Anterior cingulate cortex (tissue), 58 donors: ENCODE measurements around the gene PREP.

Experiments used
- DNase-seq, 58 donors: peaks; one replicate each; lab custom pipeline; 2025; lab: John Stamatoyannopoulos, UW

The PREP gene

DNA sequence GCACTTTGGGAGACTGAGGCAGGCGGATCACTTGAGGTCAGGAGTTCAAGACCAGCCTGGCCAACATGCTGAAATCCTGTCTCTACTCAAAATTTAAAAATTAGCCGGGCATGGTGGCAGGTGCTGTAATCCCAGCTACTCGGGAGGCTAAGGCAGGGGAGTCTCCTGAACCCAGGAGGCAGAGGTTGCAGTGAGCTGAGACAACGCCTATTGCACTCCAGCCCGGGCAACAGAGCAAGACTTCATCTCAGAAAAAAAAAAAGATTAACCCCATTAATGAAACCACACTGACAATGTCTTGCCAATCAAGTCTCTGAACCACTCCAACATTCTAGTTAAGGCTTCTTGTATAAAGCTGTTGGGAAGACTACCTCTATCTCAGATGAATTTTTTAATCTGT is 4.0 kb downstream of the PREP start:
- DNase-seq, result no peak

DNA sequence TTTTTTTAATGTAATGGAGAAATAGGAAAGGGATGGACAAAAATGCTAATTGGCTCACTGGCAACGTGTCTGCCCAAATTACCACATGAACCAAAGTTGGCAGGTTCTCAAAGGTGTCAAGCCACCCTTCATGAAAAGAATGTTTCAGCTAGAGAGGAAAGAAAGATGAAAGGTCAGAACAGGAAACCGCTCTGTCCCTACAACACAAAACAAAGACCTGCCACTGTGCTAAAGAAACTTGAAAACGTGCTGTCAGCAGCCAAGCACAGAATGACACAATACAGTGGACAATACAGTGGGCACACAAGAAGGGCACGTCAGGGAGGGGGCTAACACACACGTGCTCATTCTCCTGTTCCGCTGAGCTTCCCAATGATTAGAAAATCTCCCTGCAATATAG is 4.9 kb downstream of the PREP start:
- DNase-seq, result peak in 11 of 58 donors; percentile 1 to 49 (median 12)

DNA sequence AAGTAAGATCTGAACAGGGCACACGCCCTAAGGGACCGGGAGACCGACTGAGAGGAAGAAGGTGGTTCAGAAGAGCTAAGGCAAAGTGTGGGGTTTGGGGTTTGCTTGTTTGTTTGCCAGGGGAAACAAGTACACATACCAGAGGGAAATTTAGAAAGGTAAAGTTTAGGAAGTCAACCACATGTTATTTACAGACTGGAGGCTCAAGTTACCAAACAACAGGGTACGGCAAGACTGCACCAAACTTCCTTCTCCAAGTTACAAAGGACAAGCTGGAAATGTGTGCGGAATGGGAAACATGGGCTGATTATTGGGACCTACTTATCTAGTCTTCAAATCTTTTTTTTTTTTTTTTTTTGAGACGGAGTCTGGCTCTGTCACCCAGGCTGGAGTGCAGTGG is 11.2 kb downstream of the PREP start:
- DNase-seq, result no peak

DNA sequence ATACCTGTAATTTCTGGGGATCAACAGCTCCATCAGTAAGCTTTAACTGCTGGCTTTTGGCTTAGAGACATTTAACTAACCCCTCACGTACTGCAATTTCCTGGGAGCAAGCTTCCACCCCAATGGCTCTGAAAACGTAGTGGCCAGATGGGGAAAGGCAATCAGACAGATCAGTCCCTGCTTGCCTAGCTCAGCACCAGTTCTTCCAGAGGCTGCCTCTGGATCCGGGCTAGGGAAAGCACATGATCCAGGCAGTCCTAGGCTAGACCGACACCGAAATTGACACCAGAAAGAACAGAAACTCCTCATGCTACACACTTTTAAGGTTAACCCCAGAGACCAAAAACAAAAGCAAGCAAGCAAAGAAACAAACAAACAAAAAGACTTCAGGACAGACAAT is 13.3 kb downstream of the PREP start:
- peak in 7 of 58 donors; percentile 6 to 27 (median 12) for DNase-seq

DNA sequence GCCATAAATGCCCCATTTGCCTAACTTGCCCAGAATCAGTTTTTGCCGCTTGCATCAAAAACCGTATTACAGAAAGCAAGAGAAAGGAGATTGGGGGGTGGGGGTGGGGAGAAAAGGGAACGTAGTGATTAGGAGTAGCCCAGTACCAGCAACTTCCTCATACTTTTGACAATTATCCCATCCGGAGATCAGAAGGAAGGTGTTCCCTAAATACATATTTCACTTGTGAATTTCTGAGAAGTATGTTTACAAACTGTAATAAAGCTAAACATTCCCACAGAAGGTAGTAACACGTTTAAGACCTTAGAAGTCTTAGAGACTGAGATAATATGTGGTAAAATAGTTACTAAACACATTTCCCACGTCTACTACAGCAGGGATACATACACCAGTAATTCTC is 14.5 kb downstream of the PREP start:
- DNase-seq, result no peak

DNA sequence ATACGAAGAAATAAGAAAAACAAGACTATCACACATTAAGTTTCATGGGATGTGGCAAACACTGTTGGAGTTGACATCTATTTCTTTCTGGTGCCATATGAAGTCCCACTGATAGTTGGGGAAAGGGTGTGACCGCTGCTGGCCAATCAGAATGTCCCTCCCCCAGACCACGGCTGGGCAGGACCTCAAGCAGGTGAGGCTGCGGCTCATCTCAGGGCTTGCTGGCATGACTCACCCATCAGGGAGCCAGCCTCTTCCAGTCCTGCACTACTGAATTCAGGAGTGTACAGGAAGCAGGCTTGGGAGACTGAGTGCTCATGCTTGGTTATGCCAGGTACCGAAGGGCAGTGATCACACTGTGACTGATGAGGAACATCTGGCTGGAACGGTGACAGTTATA is 18.9 kb downstream of the PREP start:
- DNase-seq, result no peak

DNA sequence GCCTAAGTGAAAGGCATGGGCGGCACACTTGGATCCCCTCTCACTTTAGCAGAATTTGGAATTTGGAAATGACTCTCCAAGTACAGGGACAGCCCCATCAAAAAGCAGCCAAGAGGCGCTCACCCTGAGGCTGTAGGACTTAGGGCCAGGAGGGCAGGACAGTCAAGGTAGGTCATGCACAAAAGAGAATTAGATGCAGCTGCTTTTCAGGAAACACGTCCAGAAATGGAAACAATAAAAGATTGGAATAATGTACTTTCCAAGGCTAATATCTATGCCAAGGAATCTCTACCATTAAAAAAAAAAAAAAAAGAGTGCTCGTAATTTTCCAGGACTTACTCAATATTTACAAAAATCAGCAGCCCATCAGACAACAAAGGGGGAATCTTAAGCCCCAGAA is 19.9 kb downstream of the PREP start:
- no peak for DNase-seq

DNA sequence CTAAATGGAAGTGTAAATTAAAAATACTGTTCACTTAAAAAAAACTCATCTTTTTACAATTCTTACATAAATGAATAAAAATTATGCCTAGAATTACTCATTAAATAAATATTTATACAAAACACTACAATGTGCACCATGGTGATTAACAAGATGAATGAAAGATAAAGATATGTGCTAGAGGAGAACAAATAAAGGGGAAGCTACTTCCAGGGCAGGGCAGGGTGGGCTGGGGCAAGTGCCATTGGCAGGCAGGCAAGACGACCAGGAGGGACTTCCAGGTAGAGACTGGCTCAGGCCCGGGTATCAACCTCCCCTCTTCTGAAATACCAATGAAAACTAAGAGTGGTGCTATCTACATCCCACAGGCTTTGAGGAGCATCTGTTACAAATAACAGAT is 20.4 kb downstream of the PREP start:
- DNase-seq, result no peak

DNA sequence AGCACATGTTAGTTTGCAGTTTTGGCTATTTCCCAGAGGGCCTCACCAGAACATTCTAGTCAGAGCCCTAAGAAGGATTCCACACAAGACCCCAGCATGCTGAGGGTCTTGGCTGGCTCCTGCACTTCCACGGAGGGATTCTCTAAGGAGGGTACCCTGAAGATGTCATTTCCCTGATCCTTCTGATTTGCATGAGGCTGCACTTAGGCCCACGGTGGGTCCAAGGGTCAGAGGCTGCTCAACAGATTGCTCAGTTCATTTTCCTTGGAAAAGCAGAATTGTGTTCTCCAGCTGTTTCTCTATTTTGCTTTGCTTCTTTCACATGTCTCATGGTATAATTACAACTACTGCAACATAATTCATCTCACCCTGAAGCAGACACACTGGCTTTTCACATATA is 22.2 kb downstream of the PREP start:
- DNase-seq, result no peak

DNA sequence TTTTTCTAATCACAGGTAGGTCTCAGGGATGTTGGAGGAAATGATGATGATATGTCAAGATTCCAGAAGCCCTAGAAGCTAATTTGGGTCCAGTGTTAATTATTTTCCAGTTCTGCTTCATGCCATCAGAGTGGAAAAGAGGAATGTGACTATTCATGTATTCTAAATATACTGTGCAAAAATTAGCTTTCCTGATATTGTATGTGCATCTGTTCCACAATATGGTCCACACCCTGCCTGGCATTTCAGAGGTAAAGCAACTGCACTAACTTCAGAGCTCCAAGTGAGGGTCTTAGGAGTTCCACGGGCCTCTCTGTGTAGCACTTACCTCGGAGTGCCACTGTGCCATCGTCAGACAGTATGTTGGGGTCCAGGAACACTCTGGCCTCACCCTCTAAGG is 27.1 kb downstream of the PREP start:
- no peak for DNase-seq

DNA sequence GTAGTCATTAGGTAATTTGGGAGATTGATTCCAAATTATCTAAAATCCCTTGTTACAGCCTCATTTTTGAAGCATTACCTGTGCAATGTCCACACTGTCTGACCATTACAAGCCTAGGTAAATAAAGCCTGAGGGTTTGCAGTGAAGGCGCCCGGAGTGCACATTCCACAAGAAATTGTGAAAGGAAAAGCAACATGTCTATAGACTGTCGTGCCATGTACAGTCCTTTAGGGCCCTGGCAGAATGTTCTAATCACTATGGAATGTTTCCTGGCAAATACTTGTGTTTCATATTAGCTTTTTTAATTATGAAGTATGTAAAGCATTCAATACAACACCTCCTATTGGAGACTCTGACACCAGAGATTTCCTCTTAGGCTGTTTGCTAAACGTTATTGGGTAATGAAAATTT is 28.9 kb downstream of the PREP start:
- no peak for DNase-seq

DNA sequence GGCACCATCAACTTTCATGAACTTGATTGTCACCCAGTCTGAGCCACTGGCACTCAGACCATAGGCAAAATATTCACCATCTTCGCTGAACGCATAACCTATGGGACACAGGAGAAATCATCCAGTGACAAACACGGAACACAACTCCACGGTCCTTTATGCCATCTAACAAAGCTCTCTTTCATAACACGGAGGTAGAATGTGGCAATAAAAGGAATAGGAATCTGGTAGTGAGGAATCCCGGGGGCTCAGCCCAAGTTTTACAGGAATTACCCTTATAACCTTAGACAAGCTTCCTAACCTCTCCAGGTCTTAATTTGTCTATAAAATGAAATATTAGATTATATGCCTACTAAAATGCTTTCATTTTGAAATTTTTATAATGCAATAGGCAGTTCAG is 29.4 kb downstream of the PREP start:
- DNase-seq, result no peak

DNA sequence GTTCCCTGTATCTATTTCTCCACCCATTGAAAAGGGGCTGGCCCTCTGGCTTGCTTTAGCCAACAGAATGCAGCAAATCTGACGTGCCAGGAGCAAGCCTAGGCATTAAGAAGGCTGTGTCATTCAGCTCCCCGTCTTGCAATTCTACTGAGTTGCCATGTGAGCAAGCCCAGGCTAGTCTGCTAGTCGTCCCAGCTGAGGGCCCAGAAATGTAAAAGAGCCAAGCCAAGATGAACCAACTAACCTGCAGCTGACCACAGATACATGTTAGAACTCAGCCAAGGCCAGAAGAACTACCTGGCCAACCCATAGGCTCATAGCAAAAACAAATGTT is 30.1 kb downstream of the PREP start:
- no peak for DNase-seq

DNA sequence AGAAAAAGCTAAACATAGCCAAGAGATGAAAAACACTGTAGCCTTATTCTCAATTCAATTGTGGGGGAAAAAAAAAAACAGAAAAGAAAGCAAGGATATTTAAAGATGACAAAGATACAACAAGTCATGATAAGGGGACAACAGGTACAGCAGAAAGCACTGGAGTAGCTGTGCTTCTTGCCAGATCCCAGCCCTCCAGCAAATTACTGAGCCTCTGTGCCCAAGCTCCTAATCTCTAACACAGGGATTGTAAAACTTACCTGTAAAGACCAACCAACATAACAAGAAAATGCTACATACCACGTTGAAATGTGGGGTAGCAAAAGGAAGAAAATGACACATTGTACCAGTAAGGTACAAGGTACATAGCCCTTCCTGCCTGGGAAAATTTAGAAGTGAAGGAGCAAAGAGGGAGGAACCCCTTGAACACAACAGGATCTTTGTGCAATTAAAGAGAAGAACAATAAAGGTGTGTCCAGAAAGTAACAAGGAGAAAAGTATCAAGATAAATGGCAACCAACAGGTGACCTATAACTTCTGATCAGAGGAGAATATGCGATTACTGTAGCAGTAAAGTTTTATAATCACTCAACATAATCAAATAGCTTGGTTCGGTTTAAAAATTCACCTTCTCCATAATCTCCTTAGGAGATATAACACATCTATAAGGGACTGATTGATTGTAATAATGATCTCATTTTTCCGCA is 30.6 kb downstream of the PREP start:
- DNase-seq, result no peak

DNA sequence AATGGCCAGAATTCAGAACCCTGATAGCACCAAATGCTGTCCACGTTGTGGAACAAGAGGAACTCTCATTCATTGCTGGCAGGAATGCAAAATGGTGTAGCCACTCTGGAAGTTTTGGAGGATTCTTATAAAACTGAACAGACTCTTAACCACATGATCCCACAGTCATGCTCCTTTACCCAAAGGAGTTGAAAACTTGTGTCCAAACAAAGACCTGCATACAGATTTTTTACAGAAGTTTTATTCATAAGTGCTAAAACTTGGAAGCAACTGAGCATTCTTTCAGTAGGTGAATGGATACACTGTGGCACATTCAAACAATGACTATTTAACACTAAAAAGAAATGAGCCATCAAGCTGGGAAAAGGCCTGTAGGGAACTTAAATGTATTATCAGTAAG is 32.5 kb downstream of the PREP start:
- DNase-seq, result no peak

DNA sequence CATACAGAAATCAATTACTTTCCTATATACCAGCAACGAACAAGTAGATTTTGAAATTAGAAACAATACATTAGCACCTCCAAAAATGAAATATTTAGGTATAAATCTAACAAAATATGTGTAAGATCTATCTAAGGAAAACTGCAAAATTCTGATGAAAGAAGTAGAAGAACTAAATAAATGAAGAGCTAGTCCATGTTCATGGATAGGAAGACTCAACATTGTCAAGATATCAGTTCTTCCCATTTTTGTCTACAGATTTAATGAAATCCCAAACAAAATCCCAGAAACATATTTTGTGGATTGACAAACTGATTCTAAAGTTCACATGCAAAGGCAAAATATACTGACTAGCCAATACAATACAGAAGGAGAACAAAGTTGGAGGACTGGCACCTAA is 33.7 kb downstream of the PREP start:
- no peak for DNase-seq

DNA sequence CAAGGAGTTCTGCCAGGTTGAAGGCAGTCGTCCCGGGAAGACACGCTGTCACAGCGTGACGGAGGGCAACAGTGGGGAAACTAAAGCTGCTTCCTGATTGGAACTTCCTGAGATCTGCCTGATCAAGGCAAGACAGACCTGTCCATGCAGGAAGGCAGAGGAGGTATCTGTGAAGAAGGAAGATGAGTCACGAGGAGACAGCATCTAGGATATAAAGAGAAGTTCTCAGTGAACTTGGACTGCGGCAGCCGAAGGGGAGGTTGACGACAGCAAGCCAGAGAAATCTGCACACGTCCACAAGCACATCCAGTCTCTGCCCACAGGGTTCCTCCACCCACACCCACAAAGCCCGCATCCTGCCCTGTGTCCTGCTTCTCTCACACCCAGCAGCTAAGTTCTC is 38.6 kb downstream of the PREP start:
- DNase-seq, result peak in 19 of 58 donors; percentile 5 to 65 (median 30)

DNA sequence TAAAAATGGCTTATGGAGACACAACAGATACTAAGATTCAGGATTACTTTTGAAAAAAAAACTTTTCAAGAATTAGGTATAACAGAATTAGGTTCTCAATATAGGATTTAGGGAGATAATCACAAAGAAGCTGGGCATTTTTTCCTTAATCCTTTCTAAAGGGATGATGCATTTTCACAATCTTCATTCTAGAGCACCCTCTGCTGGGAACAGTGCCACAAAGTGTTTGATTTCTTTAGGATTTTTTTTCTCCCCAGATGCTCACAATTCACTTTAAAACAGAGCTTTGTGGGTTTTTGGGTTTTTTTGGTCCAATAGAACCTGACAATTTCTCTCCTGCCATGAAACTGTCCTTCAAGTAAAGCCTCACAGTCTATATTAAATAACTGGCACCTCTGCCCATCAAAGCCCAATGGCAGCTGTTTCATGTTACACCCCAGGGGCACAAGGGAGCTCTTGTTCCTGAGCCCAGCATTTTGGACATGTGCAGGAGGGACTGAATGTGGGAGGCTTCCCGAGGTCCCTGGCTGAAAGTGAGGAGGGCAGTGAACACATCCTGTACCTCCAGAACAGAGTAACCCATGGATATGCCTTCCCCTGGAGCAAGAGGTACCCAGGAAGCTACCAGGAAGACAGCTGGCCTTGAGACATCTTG is 39.7 kb downstream of the PREP start:
- DNase-seq, result peak in 6 of 58 donors; percentile 8 to 27 (median 10)

DNA sequence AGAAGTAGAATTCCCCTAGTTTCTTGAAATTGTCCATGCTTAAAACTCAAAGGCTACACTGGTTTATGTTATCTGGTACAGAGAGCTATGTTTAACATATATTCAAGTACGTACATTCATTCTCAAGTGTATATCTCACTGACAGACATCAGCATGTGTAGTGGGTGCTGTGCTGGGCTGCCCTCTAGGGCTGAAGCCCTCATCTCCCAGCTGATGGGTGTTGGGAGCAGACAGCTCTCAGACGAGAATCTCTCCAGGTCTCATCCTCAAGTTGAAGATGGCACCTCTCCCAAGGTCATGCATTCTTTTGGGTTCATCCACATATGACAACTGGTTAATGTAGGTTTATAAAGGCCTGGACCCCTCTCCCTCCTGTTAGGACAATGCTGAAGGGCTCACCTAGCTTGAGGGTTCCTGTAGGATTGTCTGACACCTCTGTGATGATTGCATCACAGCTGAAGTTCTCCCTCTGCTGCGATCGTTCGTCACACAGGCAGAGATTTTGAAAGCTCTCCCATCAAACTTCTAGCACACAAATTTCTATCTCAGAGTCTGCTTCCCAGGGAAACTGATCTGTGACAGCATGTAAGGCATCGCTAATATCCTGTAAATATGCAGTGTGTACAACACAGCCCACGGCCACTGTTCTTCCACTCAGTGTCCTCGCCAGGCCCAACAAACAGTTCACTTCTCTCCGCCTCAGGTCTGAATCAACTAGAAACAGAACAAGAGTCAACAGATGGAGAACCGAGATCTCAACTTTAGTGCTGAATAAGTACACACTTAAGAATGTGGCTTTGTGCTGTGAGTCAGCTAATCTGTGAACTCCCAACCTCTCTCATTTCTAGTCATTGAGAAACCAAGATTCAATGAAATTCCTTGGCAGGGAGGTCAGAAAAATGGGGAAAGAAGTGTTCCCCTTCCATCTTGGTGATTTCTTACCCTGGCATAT is 43.2 kb downstream of the PREP start:
- no peak for DNase-seq

DNA sequence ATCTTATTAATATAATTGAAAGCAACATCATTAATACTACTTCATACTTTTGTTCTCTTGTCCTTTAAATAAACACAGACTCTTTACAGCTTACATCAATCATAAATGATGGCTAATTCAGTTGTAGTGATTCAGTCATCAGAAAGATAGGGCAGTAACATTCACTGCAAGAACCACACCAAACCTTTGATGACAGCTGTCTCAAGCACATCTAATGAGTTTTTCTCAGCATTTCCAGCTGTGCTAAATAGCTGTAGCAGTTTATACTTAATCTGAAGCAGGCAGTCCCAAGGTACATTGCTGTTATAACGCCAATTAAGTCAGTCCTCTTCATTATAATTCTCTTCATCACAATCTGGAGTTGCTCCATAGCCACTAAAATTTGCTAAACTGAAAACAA is 45.7 kb downstream of the PREP start:
- DNase-seq, result no peak

DNA sequence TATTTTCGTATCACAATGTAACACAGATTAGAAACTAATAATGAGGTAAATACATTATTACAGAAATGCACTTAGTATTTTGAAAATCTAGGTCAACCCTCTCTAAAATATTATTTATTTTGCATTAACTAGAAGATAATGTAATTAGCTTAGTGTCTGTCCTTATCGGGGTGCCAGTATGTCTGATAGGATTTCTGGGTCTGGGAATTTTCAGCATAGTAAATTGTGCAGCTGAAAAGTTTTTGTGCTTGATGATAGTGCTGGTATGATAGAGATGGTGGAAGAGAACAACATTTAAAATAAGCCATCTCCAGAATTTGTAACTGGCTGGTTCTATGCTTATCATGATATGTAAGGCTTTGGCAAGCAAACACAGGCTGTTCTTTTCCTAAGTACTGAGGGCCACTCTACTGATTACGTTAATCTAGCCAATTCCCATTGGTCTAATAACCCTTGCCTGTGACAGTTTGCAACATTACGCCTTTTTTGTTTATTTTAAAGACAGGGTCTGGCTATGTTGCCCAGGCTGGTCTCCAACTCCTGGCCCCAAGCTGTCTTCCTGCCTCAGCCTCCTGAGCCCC is 50.8 kb downstream of the PREP start:
- no peak for DNase-seq
